GM11168 (cell line): ENCODE measurements around the gene UFC1.
"Not testable (repeated sequence)": the region's sequence is repeated elsewhere in the genome, so short reads cannot be mapped to it uniquely, and the experiment has no call there.

Source experiments
- in situ Hi-C: fragments of 300-500 bp; cut with MboI; formaldehyde crosslinking; loops from one replicate; pipeline ENCODE4 v1.12.0; 2022; ENCODE audit warnings: low sequenced_read_pairs; ENCODE audit not compliant: unreplicated experiment

The UFC1 gene

DNA sequence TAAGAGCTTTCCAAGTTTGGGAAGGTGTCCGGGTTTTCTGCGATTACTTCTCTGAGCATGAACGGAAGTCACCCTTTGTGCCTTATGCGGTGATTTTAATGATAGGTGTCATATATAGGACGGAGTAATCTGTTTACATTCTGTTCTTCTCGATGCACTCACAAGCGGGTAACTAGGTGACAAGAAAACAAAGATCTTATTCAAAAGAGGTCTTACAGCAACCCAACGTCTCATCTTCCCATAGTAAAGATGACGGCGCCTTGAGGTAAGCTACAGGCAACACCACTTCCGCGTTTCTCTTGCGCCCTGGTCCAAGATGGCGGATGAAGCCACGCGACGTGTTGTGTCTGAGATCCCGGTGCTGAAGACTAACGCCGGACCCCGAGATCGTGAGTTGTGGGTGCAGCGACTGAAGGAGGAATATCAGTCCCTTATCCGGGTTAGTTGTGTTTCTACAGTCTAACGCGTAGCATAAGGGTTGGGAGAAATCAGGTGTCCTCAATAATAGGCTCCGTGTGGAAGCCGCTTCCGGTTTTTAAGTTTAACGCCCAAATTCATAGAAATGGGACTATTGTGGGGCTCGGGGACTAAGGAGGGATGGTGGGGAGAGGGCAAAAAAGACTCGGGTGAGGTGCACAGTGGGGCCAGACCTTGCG, at the start of gene UFC1:
Gene UFC1 (plus strand): TSS at position 297 of the 656 bp plus-strand sequence. CDS start 20 bp downstream, at position 317.
- in situ Hi-C loops: no loop called here

DNA sequence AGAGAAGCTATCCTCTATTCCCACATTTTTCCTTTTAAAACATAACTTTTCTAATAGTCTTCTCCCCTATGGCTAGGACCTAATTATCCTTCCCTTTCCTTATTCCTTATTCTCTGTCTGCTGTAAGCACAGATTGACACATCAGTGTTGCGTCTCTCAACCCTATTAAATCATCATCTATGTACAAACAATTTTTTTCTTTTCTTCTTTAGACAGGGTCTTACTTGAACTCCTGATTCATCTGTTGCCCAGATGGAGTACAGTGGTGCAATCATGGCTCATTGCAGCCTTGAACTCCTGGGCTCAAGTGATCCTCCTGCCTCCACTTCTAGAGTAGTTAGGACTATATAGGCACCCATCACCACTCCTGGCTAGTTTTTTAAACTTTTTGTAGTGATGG, 47.3 kb upstream of the UFC1 start:
- in situ Hi-C loops: no loop called here

DNA sequence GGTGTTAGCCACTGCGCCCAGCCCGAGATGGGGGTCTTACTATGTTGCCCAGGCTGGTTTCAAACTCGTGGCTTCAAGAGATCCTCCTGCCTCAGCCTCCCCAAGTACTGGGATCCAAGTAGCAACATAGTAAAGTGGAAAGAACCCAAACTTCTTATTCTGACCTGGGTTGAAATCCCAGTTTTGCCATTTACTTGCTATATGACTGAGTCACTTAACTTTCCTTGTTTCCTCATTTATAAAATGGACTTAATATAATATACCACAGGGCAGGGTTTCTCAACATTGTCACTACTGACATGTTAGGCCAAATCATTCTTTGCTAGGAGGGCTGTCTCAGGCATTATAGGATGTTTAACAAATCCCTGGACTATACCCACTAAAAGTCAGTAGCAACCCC, 42.7 kb upstream of the UFC1 start:
- in situ Hi-C loops: no loop called here

DNA sequence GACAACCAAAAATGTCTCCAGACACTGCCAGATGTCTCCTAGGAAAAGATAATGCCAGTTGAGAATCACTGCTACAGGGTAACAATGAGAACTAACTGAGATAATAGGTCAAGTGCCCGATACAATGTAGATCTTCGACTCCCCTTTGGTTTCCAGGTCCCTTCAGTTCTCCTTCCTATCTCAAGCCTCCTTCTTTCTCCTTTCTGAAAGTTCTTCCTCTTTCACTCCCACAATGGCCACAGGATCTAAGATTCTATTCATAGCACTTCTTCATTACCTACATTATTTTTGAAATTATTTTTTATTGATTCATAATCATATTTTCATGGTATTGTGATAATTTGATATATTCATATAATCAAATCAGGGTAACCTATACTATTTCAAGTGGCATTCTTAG, 42.3 kb upstream of the UFC1 start:
- in situ Hi-C loops: no loop called here

DNA sequence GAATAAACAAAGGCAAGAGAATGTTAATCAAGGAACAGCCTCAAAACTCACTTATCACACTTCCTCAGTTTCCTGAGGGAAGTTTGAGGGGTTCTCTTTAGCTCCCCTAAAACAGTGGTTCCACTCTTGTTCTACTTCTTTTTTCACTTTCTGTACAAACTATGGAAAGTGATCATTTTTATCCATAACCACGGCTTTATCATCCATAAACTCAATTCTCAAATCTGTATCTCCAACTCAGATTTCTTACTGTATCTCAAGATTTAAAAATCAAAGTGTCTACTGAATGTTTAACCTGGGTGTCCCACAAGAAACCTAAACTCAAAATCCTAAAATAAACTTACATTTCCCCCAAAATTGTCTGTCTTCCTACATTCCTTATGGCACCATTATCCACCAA, 39.9 kb upstream of the UFC1 start:
- in situ Hi-C loops: no loop called here

DNA sequence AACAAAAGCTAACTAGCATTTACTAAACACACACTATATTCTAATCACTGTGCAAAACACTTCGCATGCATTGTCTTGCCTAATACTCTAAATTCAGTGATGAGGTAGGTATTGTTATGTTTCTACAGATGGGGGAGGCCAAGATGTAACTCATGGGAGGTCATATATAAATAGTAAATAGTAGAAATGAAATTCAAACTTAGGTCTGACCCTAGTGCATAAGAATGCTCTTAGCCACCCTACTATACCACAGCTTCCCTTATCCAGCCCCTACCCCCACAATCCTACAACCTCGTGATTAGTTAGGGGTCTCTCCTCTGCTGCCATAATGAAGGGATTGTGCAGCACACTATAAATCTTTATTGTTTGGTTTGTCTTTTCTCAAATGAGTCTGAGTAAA, 39.2 kb upstream of the UFC1 start:
- in situ Hi-C loops: no loop called here

DNA sequence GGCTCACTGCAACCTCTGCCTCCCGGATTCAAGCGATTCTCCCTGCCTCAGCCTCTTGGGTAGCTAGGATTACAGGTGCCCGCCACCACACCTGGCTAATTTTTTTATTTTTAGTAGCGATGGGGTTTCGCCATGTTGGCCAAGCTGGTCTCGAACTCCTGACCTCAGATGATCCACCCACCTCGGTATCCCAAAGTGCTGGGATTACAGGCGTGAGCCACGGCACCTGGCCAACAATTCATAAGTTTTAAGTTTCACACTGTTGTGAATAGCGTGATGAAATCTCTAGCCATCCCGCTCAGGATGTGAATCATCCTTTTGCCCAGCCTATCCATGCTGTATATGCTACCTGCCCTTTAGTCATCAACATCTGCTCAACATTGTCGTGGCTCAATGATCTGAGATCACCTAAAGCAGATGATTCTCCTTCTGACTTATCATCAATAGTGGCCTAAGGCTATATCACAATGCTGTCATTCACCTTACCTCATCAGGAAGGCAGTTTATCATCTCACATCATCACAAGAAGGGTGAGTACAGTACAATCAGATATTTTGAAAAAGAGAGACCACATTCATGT, 38.6 kb upstream of the UFC1 start:
- in situ Hi-C loops: no loop called here

DNA sequence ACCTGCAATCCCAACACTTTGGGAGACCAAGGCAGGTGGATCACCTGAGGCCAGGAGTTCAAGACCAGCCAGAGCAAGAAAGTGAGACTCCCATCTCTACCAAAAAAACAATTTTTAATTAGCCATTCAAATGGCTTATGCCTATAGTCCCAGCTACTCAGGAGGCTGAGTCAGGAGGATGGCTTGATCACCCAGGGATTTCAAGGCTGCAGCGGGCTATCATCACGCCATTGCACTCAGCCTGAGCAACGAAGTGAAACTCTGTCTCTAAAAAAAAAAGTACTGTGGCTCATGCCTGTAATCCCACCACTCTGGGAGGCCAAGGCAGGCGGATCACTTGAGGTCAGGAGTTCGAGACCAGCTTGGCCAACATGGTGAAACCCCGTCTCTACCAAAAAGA, 37.8 kb upstream of the UFC1 start:
- in situ Hi-C loops: not testable (repeated sequence)

DNA sequence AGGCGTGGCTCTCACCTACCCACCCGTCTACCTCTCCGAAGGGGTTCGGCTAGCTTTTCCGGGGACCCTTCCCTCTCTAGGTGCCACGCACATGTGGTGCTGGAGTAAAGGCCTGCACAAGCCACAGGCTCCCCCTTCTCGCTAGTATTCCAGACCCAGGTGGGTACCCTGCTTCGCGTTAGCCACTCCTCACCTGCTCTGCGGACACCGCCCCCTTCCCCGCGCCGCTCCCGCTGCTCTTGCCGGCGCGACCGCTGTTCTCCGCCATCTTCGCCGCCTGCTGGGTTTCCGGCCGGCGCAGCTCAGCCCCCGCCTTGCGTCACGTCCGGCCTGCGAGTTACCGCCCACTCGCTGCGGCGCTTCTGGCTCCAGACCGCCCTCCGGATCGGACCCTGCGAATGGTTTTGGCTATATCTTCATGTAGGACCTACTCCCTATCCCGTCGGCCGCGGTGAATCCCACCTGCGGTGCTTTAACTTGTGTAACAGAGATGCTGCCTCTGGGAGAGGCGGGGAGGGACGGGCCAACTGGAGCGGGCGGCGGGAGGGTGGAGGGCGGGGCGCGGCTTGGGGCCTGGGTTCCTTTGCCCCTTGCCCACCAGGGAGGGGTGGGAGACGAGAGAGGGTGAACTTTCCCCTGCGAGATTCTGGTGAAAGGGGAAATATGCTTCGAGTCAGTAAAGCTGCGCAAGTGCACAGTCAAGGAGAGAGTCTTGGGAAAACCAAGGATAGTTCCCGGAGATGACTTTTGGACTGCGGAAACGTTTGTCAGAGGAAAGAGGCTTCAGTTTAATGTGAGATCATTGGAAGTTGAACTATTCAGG, 35.8 kb upstream of the UFC1 start, which contains the start of the genes NIT1 and PFDN2:
Gene NIT1 (plus strand): TSS at position 347 of the 823 bp plus-strand sequence. CDS start 72 bp downstream, at position 419.
Gene PFDN2 (minus strand): TSS at position 279 of the 823 bp plus-strand sequence. CDS start 11 bp downstream, at position 268.
- in situ Hi-C loops: no loop called here

DNA sequence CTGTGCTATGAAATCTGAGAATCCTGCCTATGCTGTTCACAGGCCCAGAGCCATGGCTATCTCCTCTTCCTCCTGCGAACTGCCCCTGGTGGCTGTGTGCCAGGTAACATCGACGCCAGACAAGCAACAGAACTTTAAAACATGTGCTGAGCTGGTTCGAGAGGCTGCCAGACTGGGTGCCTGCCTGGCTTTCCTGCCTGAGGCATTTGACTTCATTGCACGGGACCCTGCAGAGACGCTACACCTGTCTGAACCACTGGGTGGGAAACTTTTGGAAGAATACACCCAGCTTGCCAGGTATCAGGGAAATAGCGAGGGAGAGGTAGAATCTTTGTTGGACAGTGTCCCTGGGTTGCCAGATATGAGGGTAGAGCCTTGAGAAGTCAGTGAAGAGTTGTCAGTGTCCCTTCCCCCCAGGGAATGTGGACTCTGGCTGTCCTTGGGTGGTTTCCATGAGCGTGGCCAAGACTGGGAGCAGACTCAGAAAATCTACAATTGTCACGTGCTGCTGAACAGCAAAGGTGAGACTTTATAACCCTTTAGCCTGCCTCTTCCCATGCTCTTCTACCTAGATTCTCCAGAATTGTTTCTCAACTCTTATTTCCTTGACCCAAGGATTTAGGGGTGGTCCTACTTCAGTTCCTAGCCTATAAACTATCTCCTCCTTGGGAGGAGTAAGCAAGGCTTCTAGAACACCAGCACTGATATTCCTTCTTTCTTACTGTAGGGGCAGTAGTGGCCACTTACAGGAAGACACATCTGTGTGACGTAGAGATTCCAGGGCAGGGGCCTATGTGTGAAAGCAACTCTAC, 34.5 kb upstream of the UFC1 start:
- in situ Hi-C loops: no loop called here

DNA sequence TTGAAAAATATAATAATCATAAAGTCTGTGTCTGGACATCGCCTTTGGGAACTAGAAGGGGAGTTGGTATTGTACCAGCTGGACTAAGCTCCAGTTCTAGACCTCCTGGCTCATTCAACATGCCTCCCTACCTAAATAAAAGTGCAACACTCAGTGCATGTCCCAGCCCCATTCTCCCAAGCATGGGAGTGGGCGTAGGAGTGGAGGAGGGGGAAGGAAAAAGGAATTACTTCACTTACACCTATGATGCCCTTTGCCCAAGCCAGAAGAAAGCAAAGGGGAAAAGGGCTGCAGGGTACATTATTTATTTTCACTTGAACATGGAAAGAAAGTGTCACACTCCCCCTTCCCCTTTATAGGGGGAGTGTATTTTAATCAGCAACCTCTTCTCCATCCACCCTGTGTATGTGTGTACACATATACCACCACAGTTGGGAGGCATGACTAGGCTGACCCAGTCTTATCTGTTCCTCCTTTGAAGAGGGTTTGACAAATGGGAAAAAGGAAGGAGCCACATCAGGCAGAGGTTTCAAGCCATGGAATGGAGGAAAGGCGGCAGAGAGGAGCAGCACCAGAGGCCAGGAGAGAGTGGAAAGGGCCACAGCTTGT, 32.6 kb upstream of the UFC1 start:
- in situ Hi-C loops: no loop called here

DNA sequence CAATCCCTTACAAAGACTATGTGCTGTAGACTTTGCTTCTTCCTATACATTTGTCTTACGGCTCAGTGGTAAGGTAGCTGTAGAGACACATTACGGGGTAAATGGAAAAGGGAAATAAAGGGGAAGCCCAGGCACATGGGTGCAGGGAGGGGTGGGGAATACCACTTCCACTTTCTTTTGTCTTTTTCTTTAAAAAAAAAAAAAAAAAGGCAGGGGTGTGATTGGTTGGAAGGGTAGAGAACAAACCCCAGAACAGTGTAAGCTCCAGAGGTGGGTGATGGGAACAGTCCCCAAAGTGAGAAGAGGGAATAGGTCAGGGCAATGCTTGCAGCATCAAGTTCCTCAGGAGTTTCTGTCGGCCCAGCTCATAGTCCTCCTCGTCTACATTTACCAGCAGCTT, 31.9 kb upstream of the UFC1 start:
- in situ Hi-C loops: no loop called here

DNA sequence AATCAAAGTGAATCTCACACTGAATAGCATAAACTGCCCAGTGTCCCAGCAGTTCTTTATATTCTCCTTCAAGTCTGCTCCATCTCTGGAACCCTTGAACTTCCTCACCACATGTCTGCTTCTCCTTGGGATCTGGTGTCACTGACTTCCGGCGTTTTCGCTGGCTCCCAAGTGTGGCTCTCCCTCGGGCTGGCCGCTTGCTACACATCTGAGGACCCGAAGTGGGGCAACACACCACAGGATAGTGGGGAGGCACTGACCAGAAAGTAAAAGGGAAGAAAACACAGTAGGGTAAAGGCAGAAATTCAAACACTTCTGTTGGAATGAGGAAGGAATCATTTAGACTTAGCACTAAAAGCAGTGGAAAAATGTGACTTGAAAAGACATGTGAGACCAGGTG, 30.8 kb upstream of the UFC1 start:
- in situ Hi-C loops: no loop called here

DNA sequence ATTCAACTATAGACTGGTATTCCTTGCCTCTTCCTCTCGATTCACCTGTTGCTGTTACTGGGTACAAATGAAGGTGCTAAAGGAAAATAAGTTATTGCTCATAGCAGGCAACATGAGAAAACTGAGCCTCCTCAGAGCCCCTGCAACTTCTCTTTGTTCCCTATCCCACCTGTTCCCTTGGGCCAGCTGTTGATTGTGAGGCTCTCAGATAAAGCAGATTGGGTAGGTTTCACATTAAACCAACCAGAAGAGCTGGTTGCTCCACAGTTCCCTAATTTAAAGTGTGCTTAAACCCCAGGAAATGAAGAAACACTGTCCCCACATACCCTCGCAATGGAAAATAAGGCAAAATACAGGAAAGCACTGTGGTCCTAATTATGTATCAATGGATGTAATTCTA, 26.1 kb upstream of the UFC1 start:
- in situ Hi-C loops: no loop called here

DNA sequence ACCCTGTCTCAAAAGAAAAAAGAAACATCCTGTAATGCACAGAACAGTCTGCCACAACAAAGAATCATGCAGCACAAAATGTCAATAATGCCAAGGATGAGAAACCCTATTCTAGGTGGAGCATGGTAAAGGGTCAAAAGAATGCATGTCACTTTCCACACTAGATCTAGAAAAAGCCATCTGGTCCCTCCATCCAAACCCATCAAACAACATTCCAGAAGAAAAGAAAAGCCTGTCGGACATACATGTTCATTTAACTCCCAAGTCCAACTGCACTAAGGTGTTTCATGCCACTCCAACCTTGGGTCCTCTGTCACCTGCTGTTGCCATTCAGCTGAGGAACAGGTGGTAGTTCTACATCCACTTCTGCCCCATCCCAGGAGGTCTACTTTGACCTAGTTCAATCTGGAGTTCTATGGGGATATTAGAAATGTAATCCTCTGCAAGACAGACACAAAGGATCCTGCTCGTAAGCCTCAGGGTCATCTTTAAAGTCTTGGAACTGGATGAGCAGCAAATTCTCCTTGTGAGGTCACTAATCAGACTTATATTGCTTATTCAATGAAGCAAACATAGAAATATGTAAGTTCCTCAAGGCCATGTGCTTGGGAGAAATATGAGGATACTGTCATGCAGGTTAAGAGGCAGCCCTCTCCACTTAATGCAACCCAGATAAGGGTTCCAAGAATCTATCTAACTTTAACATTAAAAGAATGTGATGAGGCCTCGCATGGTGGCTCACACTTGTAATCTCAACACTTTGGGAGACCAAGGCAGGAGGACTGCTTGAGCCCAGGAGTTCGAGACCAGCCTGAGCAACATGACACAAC, 25.0 kb upstream of the UFC1 start:
- in situ Hi-C loops: no loop called here

DNA sequence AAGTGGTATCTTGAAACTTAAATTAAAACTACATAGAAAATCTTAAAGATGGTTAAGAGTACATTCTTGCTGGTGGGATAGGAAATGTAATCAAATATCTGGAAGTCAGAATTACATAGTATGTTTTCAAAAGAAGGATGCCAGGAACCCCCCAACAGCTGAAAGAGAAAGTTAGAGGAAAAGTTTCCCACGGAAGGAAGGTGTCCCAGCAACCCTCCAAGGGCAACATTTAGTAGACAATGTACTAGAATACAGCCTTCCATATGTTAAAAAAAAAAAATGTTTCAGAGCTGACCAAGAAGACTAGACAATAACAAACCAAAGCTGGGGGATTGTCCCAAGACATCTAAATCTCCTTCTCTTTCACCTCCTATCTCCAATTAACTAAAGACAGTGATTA, 23.5 kb upstream of the UFC1 start:
- in situ Hi-C loops: no loop called here

DNA sequence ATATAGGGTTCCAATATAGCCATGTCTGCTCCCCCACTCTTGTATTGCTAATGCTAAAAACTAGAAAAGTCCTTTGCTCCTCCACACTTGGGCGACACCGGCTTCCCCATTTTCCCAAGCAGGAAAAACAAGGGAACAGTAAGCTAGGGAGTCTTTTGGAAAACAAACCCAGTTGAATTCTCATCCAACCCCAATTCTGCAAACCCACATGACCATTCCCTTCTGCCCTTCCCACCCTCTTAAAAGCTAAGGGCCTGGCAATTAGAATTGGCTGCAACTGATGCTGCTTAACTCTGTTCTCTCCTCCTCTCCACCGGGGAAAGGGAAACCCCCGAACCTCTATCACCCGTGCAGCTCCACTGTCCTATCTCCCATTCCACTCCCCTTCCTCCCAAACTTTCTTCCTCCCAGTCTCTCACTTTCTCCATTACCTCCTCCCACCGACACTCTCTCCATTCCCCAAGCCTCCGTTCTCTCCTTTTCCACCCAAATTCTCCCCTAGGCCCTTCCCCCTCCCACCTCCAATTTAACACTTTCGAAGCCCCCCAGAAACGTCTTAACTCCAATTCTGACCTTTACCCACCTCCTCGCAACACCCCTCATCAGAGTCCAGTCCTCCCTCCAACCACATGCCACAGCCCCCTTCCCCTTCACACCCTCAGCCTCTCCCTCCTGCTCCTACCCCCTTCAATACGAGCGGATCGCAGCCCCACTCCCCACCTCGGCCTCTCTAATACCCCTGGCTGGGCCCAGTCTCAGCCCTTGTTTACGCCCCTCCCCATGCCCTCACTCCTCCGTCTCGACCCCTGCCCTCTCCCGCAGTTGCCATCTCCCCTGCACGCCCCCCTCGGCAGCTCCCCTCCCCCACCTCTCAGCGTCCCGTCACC, 22.0 kb upstream of the UFC1 start:
- in situ Hi-C loops: no loop called here
